ENCODE data around the gene EARS2. TPM values are rescaled to one million over a fixed set of nuclear protein-coding genes. Genes with fewer than 3 reads are reported as not detected.
"Not testable (repeated sequence)": the region's sequence is repeated elsewhere in the genome, so short reads cannot be mapped to it uniquely, and the experiment has no call there.

Gene EARS2
- polyA plus RNA-seq, 1 experiment, result 36.0 TPM

DNA sequence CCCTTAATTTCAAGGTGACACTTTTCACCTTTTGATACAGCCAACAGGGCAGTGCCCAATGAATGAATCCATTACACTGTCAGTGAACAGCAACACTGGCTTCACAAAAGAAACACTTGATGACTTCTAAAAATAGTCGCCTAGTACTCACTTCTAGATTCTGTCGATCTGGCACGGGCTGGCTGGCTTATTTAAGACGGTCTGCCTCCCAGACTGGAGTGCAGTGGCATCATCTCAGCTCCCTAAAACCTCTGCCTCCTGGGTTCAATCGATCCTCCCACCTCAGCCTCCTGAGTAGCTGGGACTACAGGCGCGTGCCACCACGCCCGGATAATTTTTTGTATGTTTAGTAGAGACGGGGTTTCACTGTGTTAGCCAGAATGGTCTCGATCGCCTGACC, 37.0 kb upstream of the EARS2 start:
- Histone ChIP-seq H3K4me3 (ENCODE audit: low read depth, low read length) (no peak overlapping the region), H3K27me3 (ENCODE audit: control insufficient read depth, insufficient read depth, low read length) (no peaks in the 10 kb centered on the region), H3K27ac (ENCODE audit: low read depth, low read length) (no peak overlapping the region), H3K9me3 (ENCODE audit: control insufficient read depth, insufficient read depth, low read length) (no peaks in the 10 kb centered on the region)
- no peak for DNase-seq (ENCODE audit: low read depth, low spot score)
- TF ChIP-seq, protein P1, sequence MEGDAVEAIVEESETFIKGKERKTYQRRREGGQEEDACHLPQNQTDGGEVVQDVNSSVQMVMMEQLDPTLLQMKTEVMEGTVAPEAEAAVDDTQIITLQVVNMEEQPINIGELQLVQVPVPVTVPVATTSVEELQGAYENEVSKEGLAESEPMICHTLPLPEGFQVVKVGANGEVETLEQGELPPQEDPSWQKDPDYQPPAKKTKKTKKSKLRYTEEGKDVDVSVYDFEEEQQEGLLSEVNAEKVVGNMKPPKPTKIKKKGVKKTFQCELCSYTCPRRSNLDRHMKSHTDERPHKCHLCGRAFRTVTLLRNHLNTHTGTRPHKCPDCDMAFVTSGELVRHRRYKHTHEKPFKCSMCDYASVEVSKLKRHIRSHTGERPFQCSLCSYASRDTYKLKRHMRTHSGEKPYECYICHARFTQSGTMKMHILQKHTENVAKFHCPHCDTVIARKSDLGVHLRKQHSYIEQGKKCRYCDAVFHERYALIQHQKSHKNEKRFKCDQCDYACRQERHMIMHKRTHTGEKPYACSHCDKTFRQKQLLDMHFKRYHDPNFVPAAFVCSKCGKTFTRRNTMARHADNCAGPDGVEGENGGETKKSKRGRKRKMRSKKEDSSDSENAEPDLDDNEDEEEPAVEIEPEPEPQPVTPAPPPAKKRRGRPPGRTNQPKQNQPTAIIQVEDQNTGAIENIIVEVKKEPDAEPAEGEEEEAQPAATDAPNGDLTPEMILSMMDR (IDR thresholded peaks at IDR 0.05; ENCODE audit: low read depth, low read length), result no peak
- ChIA-PET POLR2A (no interaction called here), CTCF (no interaction called here)

DNA sequence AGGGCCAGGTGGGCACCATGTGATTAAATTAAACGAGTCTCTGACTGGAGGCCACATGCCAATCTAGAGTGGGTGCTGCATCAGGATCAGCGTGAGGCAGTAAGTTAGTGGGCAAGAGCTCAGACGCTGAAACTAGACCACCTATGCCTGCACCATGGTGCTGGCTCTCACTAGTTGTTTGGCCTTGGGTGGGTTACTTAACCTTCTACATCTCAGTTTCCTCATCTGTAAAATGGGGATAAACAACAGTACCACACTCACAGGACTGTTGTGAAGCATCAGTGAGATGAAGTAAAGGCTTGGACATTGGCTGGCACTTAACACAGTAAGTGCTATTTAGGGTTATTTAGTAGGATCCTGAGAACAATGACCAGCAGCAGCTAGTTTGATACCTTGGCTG, 33.0 kb upstream of the EARS2 start:
- no peak overlapping the region for H3K27ac ChIP-seq (ENCODE audit: low read depth, low read length)
- ChIA-PET CTCF (no interaction called here), POLR2A (no interaction called here)
- no peak overlapping the region for H3K4me3 ChIP-seq (ENCODE audit: low read depth, low read length)
- no peaks in the 10 kb centered on the region for H3K9me3 ChIP-seq (ENCODE audit: control insufficient read depth, insufficient read depth, low read length)
- no peaks in the 10 kb centered on the region for H3K27me3 ChIP-seq (ENCODE audit: control insufficient read depth, insufficient read depth, low read length)
- TF ChIP-seq, protein P1 (IDR thresholded peaks at IDR 0.05; ENCODE audit: low read depth, low read length), result no peak
- DNase-seq (ENCODE audit: low read depth, low spot score), result no peak

DNA sequence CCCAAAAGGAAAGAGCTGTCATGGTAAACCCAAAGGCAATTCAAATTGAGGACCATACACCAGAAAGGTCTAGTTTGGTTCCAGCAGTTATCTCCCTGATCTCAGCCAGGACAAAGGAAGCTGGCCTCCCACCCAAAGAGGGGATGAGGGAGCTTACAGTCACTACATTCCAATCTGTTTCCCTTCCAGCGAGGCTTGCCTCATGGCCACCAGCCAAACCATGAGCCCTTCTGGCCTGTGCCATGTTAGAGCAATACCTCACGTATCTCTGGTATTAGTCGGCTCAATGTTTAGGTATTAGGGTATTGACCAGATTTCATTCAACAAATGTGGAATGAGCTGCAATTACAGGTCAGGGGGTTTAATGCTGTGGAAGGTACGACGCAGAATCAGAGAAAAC, 30.6 kb upstream of the EARS2 start:
- TF ChIP-seq, protein P1 (IDR thresholded peaks at IDR 0.05; ENCODE audit: low read depth, low read length), result no peak
- no peaks in the 10 kb centered on the region for H3K27me3 ChIP-seq (ENCODE audit: control insufficient read depth, insufficient read depth, low read length)
- POLR2A ChIA-PET, result interaction anchor here (0.5 to 0.9 kb wide), 4 partner anchors 19 to 83 kb away, joined by 3 to 7 read pairs (median 4); partner anchors contain the start of genes EARS2 and UBFD1
- peak; percentile 91 for DNase-seq (ENCODE audit: low read depth, low spot score)
- CTCF ChIA-PET, result interaction anchor here (0.8 to 1.2 kb wide), 2 partner anchors 9 to 27 kb away, joined by 3 to 7 read pairs; partner anchors contain the start of gene NDUFAB1
- no peaks in the 10 kb centered on the region for H3K9me3 ChIP-seq (ENCODE audit: control insufficient read depth, insufficient read depth, low read length)
- H3K4me3 ChIP-seq (ENCODE audit: low read depth, low read length), result no peak overlapping the region
- H3K27ac ChIP-seq (ENCODE audit: low read depth, low read length), result peak overlapping the region; percentile 93

DNA sequence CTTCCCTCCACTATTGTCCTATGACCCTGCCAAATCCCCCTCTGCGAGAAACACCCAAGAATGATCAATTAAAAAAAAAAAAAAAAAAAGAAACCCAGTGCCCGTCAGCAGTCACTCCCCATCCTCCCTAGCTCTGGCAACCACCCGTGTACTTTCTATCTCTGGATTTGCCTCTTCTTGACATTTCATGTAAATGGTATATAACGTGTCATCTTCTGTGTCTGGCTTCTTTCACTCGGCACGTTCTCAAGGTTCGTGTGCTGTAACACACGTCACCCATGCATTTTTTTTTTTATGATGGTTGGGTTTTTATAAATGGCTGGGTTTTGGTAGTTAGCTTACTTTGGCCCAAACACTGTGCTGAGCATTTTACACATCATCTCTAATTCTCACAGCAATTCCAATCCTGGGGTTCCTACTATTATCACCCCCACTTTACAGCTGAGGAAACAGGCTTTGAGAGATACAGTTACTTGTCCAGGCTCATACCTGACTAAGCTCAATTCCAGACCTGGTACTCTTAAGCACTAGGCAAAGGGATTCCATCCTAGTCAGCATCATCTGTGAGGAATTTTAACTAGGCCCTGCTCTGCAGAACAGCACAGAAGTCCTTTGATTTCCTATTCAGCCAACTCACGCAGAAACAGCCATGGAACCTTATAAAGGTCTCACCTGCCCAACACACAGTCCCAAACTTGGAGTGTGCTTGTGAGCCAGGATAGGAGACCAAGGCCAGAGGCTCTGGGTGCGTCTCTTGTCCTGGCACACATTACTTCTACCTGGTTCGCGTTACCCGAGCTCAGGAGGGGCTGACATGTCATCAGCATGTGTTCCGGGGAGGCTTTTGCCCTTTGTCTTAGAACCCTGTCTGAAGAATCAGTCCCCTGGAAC, 27.3 kb upstream of the EARS2 start:
- TF ChIP-seq, protein P1 (IDR thresholded peaks at IDR 0.05; ENCODE audit: low read depth, low read length), result no peak
- POLR2A ChIA-PET, result no interaction called here
- Histone ChIP-seq H3K9me3 (ENCODE audit: control insufficient read depth, insufficient read depth, low read length) (no peaks in the 10 kb centered on the region), H3K27ac (ENCODE audit: low read depth, low read length) (no peak overlapping the region), H3K4me3 (ENCODE audit: low read depth, low read length) (no peak overlapping the region), H3K27me3 (ENCODE audit: control insufficient read depth, insufficient read depth, low read length) (no peaks in the 10 kb centered on the region)
- no peak for DNase-seq (ENCODE audit: low read depth, low spot score)
- CTCF ChIA-PET, result interaction anchor here (1.2 kb wide), 1 partner anchor 12 kb away, joined by 3 read pairs; the partner anchor contains the start of gene NDUFAB1

DNA sequence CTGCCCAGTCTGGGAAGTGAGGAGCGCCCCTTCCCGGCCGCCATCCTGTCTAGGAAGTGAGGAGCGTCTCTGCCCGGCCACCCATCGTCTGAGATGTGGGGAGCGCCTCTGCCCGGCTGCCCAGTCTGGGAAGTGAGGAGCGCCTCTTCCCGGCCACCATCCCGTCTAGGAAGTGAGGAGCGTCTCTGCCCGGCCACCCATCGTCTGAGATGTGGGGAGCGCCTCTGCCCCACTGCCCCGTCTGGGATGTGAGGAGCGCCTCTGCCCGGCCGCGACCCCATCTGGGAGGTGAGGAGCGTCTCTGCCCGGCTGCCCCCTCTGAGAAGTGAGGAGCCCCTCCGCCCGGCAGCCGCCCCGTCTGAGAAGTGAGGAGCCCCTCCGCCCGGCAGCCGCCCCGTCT, 26.1 kb upstream of the EARS2 start:
- H3K9me3 ChIP-seq (ENCODE audit: control insufficient read depth, insufficient read depth, low read length); DNase-seq (ENCODE audit: low read depth, low spot score); H3K27ac ChIP-seq (ENCODE audit: low read depth, low read length); H3K4me3 ChIP-seq (ENCODE audit: low read depth, low read length); H3K27me3 ChIP-seq (ENCODE audit: control insufficient read depth, insufficient read depth, low read length); CTCF ChIA-PET: not testable (repeated sequence)
- POLR2A ChIA-PET, result interaction anchor here (0.7 kb wide), 1 partner anchor 94 kb away, joined by 3 read pairs; no protein-coding TSS in a partner anchor
